Spinal cord (tissue), 10 donors: ENCODE measurements around the gene STK39. TPM values are rescaled to one million over a fixed set of nuclear protein-coding genes. Genes with fewer than 3 reads are reported as not detected.
"Not testable (repeated sequence)": the region's sequence is repeated elsewhere in the genome, so short reads cannot be mapped to it uniquely, and the experiment has no call there.

Experiments used
- DNase-seq, 6 donors: peaks; one replicate each; pipeline versions ENCODE4 v3.0.0 to v3.0.0-alpha.2; 2013 to 2015; ENCODE audit warnings: low spot score in 6 of 6, low read depth in 4 of 6
- H3K27ac ChIP-seq: one replicate; pipeline ENCODE4 v1.5.1; 2013; ENCODE audit warnings: low read depth, low read length, control low read depth
- H3K27me3 ChIP-seq: one replicate; pipeline ENCODE4 v1.6.1; 2013; ENCODE audit warnings: low read length; ENCODE audit not compliant: control insufficient read depth, insufficient read depth
- H3K36me3 ChIP-seq: one replicate; pipeline ENCODE4 v1.6.1; 2013; ENCODE audit warnings: low read length; ENCODE audit not compliant: control insufficient read depth, insufficient read depth
- H3K4me1 ChIP-seq: one replicate; pipeline ENCODE4 v1.6.1; 2013; ENCODE audit warnings: low read length; ENCODE audit not compliant: control insufficient read depth, insufficient read depth
- H3K4me3 ChIP-seq: one replicate; pipeline ENCODE4 v1.5.1; 2013; ENCODE audit warnings: low read depth, low read length, control low read depth
- H3K9me3 ChIP-seq: one replicate; pipeline ENCODE4 v1.6.1; 2013; ENCODE audit warnings: low read length; ENCODE audit not compliant: control insufficient read depth, insufficient read depth
- WGBS: methylation state at CpG from one replicate; pipeline ENCODE4 v1.1.5; 2013; ENCODE audit warnings: missing lambda C conversion rate; ENCODE audit not compliant: insufficient coverage; 5-methylcytosine and 5-hydroxymethylcytosine counted together
- polyA plus RNA-seq, 2 donors: library from polyadenylated mRNA; unstranded; fragments of 120-200 nt; gene quantifications; one replicate each; pipeline ENCODE4 v1.2.1, GENCODE V29; 2013; ENCODE audit not compliant: insufficient read length in 2 of 2
- total RNA-seq, 2 donors: library from RNA; depleted of rRNA in 1 of 2; stranded (reverse); fragments of 120-200 nt in 1 of 2; fragments of >200 nt in 1 of 2; gene quantifications; one replicate each; pipeline versions ENCODE4 v1.2.3 to v1.2.4, GENCODE V29; 2013 to 2014
- donor health status: healthy.

Gene STK39
- total and polyA plus RNA-seq, 4 donors: 51.1 to 75.5 (median 57.7) TPM

DNA sequence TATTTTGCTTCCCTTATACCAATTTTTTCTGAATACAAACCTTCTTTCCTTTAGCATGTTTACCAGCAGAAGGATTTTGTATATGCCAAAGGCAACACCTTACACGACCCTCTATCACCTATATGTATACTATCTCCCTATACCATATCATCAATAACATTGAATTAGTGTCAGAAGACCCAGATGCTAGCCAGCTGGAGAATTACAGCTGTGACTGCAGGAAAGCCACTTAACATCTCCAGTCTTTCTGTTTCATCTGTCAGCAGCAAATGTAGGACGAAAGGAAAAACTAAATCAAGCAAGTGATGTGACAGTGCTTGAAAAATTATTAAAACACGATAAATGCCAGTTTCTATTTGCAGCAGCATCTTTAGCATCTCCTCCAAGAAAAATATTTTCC lies 193.7 kb downstream of the STK39 start:
- Histone ChIP-seq H3K36me3 (no peaks in the 10 kb centered on the region), H3K9me3 (no peaks in the 10 kb centered on the region), H3K4me1 (no peaks in the 10 kb centered on the region), H3K27ac (no peak overlapping the region), H3K4me3 (no peak overlapping the region), H3K27me3 (no peaks in the 10 kb centered on the region)
- DNase-seq: peak in 1 of 6 donors; percentile 43
- WGBS: no CpG with 5 or more reads among the region's 3 CpGs

DNA sequence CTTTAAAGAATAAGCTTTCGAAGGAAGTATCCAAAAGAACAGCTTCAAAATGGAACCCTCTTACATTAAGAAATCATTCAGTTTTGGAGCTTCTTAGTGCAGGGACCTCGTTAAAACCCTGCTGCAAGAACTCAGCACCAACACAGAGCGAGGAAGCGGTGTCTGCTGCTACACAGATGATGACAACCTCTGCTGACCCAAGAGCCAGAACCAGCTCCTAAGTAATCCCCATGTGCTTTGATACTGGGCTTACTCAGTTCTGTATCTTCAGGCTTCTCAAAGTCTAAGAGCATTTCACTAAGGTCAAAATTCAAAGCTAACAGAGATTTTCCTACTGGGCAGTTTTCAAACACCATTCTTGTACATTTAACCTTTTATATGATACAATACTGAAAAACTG lies 194.6 kb downstream of the STK39 start:
- Histone ChIP-seq H3K9me3 (no peaks in the 10 kb centered on the region), H3K27me3 (no peaks in the 10 kb centered on the region), H3K36me3 (no peaks in the 10 kb centered on the region), H3K4me3 (no peak overlapping the region), H3K27ac (no peak overlapping the region), H3K4me1 (no peaks in the 10 kb centered on the region)
- no peak for DNase-seq
- 81% methylated on average over 3 of the region's 4 CpGs for WGBS

DNA sequence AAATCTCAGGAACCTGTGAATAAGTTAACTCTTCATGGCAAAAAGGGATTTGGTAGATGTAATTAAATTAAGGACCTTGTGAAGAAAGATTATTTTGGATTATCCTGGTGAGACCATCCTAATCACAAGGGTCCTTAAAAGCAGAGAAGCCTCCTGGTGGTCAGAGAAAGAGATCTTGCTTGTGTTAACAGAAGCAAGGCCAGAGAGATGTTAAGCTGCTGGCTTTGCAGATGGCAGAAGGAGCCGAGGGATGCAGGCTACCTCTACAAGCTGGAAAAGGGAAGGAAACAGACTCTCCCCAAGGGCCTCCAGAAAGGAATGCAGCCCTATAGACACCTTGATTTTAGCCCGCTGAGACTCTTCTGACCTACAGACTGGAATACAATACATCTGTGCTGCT lies 197.0 kb downstream of the STK39 start:
- no peak overlapping the region for H3K27ac ChIP-seq
- DNase-seq: no peak
- WGBS: 60% methylated on average over 1 of the region's 2 CpGs
- no peaks in the 10 kb centered on the region for H3K4me1 ChIP-seq
- no peaks in the 10 kb centered on the region for H3K27me3 ChIP-seq
- H3K9me3 ChIP-seq: no peaks in the 10 kb centered on the region
- no peaks in the 10 kb centered on the region for H3K36me3 ChIP-seq
- H3K4me3 ChIP-seq: no peak overlapping the region

DNA sequence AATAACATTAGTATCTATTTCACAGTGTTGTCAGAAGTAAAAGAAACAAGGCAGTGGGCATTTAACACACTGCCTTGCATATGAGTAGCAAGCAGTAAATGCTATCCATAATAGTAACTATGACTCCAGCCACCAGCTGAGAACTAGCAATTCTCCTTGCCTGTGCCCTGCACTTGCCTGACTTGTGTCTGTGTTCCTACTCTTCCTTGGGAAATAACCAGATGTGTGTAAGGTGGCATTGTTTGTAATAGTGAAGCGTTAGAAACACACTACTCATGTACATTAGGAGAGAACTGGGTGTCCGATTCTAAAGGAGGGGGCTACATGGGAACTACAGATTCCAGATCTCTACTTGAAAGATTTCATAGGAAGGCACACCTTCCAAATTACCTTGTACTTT lies 197.8 kb downstream of the STK39 start:
- DNase-seq: no peak
- no peaks in the 10 kb centered on the region for H3K9me3 ChIP-seq
- H3K36me3 ChIP-seq: no peaks in the 10 kb centered on the region
- H3K4me3 ChIP-seq: no peak overlapping the region
- no peaks in the 10 kb centered on the region for H3K4me1 ChIP-seq
- no peaks in the 10 kb centered on the region for H3K27me3 ChIP-seq
- H3K27ac ChIP-seq: no peak overlapping the region
- no CpG with 5 or more reads among the region's 2 CpGs for WGBS

DNA sequence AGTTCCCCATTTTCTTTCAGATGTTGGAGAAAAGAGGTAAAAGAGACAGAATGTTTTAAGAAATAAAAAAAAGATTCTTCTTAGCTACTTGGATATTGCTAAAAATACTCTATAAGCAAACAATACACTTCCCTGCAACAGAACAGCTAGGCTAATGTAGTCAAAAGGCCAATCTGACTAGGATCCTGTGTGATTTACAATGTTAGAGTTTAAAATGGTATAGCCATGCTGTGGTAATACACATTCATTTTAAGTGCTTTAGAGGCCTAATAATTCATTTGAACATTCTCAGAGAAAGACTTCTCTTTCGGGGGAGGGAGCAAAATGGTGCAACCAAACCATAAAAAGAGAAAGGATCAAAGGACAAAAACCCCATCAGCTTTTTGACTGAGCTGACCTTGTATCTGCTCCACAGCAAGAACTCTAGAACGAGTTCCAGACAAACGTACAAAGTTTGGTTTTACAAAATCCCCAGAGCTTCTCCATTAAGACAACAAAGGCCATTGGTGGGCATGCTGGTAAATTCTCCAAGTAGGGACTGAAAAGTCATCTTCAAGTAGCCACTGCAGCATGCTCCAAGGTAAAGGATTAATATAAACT lies 200.2 kb downstream of the STK39 start:
- Histone ChIP-seq H3K4me1 (no peaks in the 10 kb centered on the region), H3K4me3 (no peak overlapping the region), H3K27ac (no peak overlapping the region), H3K36me3 (no peaks in the 10 kb centered on the region), H3K9me3 (no peaks in the 10 kb centered on the region), H3K27me3 (no peaks in the 10 kb centered on the region)
- 46% methylated on average over 3 of the region's 3 CpGs for WGBS
- DNase-seq: no peak

DNA sequence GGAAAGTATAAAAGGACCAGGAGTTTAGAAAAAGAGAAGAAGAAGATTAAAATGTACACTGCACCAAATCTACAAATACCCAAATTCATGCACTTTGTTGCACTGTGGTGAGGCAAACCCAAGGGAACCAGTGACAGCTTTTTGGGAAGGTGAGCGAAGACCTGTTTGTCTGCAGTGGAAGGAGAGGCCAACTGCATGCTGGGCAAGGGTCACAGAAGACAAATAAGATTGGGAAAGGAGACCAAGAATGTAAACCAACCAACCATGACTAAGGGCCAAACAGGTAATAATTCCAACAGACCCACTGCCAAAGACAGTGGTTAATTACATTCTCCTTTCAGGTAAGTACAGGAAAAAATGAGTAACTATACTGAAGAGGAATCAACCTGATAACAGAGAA lies 202.8 kb downstream of the STK39 start:
- H3K27ac ChIP-seq: no peak overlapping the region
- no peaks in the 10 kb centered on the region for H3K4me1 ChIP-seq
- no peaks in the 10 kb centered on the region for H3K36me3 ChIP-seq
- 33% methylated on average over 1 of the region's 1 CpG for WGBS
- no peaks in the 10 kb centered on the region for H3K27me3 ChIP-seq
- no peaks in the 10 kb centered on the region for H3K9me3 ChIP-seq
- no peak overlapping the region for H3K4me3 ChIP-seq
- DNase-seq: no peak

DNA sequence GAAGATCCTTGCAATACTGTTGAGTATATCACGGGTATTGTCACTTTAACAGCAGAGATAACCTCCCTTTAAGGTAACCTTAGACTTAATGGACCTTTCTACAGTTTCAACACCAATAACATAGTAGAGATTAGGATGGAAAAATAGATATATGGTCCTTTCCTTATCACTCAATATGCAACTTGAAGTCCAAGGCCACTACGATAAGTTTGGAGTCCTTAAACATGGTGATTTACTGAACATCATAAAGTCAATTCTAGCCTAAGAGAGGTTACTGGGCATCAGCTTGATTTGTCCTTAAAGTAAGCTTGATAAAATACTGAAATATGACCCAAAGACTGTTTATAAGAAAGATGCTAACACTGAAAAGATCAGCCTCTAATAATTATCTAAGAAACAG lies 203.2 kb downstream of the STK39 start:
- no peak for DNase-seq
- no peaks in the 10 kb centered on the region for H3K27me3 ChIP-seq
- no peaks in the 10 kb centered on the region for H3K9me3 ChIP-seq
- H3K36me3 ChIP-seq: no peaks in the 10 kb centered on the region
- no peak overlapping the region for H3K4me3 ChIP-seq
- no CpG with 5 or more reads among the region's 2 CpGs for WGBS
- H3K27ac ChIP-seq: no peak overlapping the region
- H3K4me1 ChIP-seq: no peaks in the 10 kb centered on the region

DNA sequence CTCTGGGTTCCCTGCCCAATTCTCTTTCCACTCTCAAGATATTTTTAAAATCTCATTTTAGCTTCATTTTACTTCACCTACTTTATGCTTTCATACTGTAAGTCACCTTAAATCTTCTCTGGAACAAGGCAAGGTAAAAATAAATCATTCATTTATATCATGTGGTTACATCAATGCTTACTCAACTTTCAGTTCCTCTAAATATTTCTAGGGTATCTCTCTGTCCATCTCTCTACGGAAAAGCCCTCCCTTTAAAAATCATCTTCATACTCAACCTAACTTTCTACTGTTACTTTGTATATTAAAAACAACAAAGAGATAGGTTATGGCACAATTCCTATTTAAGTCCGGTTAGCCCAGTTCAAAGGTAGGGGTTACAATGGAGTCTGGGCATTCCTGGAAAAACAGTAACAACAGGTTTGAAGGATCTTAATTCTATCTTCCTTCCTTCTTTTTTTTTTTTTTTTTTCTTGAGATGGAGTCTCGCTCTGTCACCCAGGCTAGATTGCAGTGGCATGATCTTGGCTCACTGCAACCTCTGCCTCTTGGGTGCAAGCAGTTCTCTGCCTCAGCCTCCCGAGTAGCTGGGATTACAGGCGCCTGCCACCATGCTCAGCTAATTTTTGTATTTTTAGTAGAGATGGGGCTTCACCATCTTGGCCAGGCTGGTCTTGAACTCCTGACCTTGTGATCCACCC lies 205.1 kb downstream of the STK39 start:
- WGBS: no CpG with 5 or more reads among the region's 5 CpGs
- not testable (repeated sequence) for H3K9me3 ChIP-seq, H3K27me3 ChIP-seq, H3K4me1 ChIP-seq, H3K4me3 ChIP-seq, H3K36me3 ChIP-seq, H3K27ac ChIP-seq, DNase-seq

DNA sequence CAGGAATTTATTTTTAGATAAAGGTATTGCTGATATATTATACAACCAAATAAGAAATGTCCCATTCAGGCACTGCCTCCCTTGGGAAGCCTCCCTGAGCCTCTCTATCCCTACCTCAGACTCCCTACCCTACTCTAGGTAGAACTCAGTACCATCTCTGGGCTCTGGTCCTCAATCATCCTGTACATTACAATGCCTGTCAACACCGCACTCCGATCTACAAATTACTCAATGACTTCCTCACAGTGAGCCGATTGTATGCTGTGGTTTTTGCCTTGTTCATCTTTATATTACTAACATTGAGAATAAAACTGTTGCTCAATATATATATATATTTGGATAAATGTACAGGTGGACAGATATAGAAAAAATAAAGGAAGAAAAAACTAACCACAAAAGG lies 207.5 kb downstream of the STK39 start:
- no peak for DNase-seq
- WGBS: no CpG with 5 or more reads among the region's 3 CpGs

DNA sequence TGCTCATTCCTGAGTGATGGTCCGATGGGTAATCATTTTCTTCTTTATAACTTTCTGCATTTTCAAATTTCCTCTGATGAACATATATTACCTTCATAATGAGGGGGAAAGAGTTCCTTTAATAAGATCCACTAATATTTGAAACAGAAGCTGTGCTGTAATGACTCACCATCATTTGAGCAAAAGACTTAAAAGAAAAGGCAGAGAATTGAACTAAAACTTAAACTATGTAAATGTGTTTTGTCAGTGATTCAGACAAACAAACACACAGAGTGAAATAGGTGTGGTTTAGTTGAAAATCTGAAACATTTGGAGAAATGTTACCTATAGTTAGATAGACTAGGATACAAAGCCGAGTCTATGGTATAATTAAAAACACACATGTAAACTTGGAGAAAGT lies 209.6 kb downstream of the STK39 start:
- Histone ChIP-seq H3K27me3 (no peaks in the 10 kb centered on the region), H3K9me3 (no peaks in the 10 kb centered on the region), H3K36me3 (no peaks in the 10 kb centered on the region), H3K4me1 (no peaks in the 10 kb centered on the region), H3K27ac (no peak overlapping the region), H3K4me3 (no peak overlapping the region)
- DNase-seq: no peak
- WGBS: no CpG with 5 or more reads among the region's 2 CpGs

More for the DNA sequence above, 207.5 kb downstream of the STK39 start:
- Histone ChIP-seq H3K4me1 (no peaks in the 10 kb centered on the region), H3K36me3 (no peaks in the 10 kb centered on the region), H3K27ac (no peak overlapping the region), H3K27me3 (no peaks in the 10 kb centered on the region), H3K9me3 (no peaks in the 10 kb centered on the region), H3K4me3 (no peak overlapping the region)
